Urinary bladder (tissue), 4 donors: ENCODE data around the gene ERBB2. TPM values are rescaled to one million over a fixed set of nuclear protein-coding genes. Genes with fewer than 3 reads are reported as not detected.
"Not testable (repeated sequence)": the region's sequence is repeated elsewhere in the genome, so short reads cannot be mapped to it uniquely, and the experiment has no call there.

Experiments
- DNase-seq: peaks from one replicate; pipeline ENCODE4 v3.0.0-alpha.2; 2015; ENCODE audit errors: extremely low spot score
- H3K27ac ChIP-seq: one replicate; pipeline ENCODE4 v1.5.1; 2013; ENCODE audit warnings: low read depth, mild to moderate bottlenecking, moderate library complexity
- H3K36me3 ChIP-seq: one replicate; pipeline ENCODE4 v1.6.1; 2013; ENCODE audit warnings: mild to moderate bottlenecking, moderate library complexity; ENCODE audit not compliant: insufficient read depth
- H3K4me1 ChIP-seq: one replicate; pipeline ENCODE4 v1.6.1; 2013; ENCODE audit warnings: mild to moderate bottlenecking, moderate library complexity; ENCODE audit not compliant: insufficient read depth
- H3K4me3 ChIP-seq: one replicate; pipeline ENCODE4 v1.5.1; 2013; ENCODE audit warnings: low read depth, low read length
- WGBS: extraction: QIAGEN DNeasy Blood & Tissue Kit; methylation state at CpG from one replicate; pipeline ENCODE4 v1.1.7; 2013; 5-methylcytosine and 5-hydroxymethylcytosine counted together
- polyA plus RNA-seq: library from polyadenylated mRNA; stranded (reverse); fragments of 200-250 nt; gene quantifications from one replicate; pipeline ENCODE4 v1.2.3, GENCODE V29; 2013
- total RNA-seq: library from RNA; depleted of rRNA; stranded (reverse); fragments of >200 nt; gene quantifications from one replicate; pipeline ENCODE4 v1.2.3, GENCODE V29; 2014
- donor health status: healthy with polysubstance abuse.
- donor health status: healthy.

The ERBB2 gene
- total and polyA plus RNA-seq, 2 donors = 38.3 to 60.5 TPM

GRCh38 chr17:39709998-39710964 is 10.4 kb downstream of the ERBB2 start:
- peaks cover under 1% of the 10 kb centered on the region for H3K4me1 ChIP-seq
- H3K4me3 ChIP-seq = no peak overlapping the region
- H3K27ac ChIP-seq = no peak overlapping the region
- WGBS = 93% methylated on average over 20 of the region's 20 CpGs
- peaks cover 2% of the 10 kb centered on the region for H3K36me3 ChIP-seq
- DNase-seq = no peak

GRCh38 chr17:39711071-39711470 is 11.2 kb downstream of the ERBB2 start:
- not testable (repeated sequence) for H3K27ac ChIP-seq, H3K4me3 ChIP-seq, H3K36me3 ChIP-seq, H3K4me1 ChIP-seq, DNase-seq
- 91% methylated on average over 11 of the region's 11 CpGs for WGBS

GRCh38 chr17:39711851-39712250 is 12.0 kb downstream of the ERBB2 start:
- no peak for DNase-seq
- 92% methylated on average over 10 of the region's 10 CpGs for WGBS
- H3K36me3 ChIP-seq = peaks cover 2% of the 10 kb centered on the region
- H3K4me1 ChIP-seq = no peaks in the 10 kb centered on the region
- H3K27ac ChIP-seq = no peak overlapping the region
- no peak overlapping the region for H3K4me3 ChIP-seq

GRCh38 chr17:39714234-39714633 is 14.4 kb downstream of the ERBB2 start:
- H3K36me3 ChIP-seq = peaks cover 6% of the 10 kb centered on the region
- no peak overlapping the region for H3K27ac ChIP-seq
- DNase-seq = no peak
- no peak overlapping the region for H3K4me3 ChIP-seq
- no peaks in the 10 kb centered on the region for H3K4me1 ChIP-seq
- 95% methylated on average over 4 of the region's 4 CpGs for WGBS

GRCh38 chr17:39715375-39716072 is 15.7 kb downstream of the ERBB2 start:
- Histone ChIP-seq H3K27ac (no peak overlapping the region), H3K36me3 (peaks cover 8% of the 10 kb centered on the region), H3K4me3 (no peak overlapping the region), H3K4me1 (no peaks in the 10 kb centered on the region)
- DNase-seq = no peak
- 95% methylated on average over 18 of the region's 18 CpGs for WGBS

GRCh38 chr17:39716073-39716818 is 16.4 kb downstream of the ERBB2 start:
- H3K4me1 ChIP-seq = no peaks in the 10 kb centered on the region
- no peak for DNase-seq
- H3K4me3 ChIP-seq = no peak overlapping the region
- H3K27ac ChIP-seq = no peak overlapping the region
- 91% methylated on average over 15 of the region's 15 CpGs for whole genome bisulfite sequencing
- H3K36me3 ChIP-seq = peaks cover 8% of the 10 kb centered on the region

GRCh38 chr17:39716879-39717536 is 17.1 kb downstream of the ERBB2 start:
- Histone ChIP-seq H3K4me1 (no peaks in the 10 kb centered on the region), H3K27ac (no peak overlapping the region), H3K4me3 (no peak overlapping the region), H3K36me3 (peaks cover 8% of the 10 kb centered on the region)
- WGBS = 82% methylated on average over 11 of the region's 11 CpGs
- no peak for DNase-seq

- 84% methylated on average over 6 of the region's 6 CpGs for WGBS
- Histone ChIP-seq H3K27ac (no peak overlapping the region), H3K4me1 (no peaks in the 10 kb centered on the region), H3K36me3 (peaks cover 8% of the 10 kb centered on the region), H3K4me3 (no peak overlapping the region)
- DNase-seq = no peak
Observed at GRCh38 chr17:39717660-39718059, 17.8 kb downstream of the ERBB2 start.

GRCh38 chr17:39719563-39720355 is 19.9 kb downstream of the ERBB2 start:
- WGBS = 86% methylated on average over 7 of the region's 7 CpGs
- Histone ChIP-seq H3K27ac (no peak overlapping the region), H3K4me1 (no peaks in the 10 kb centered on the region), H3K36me3 (peaks cover 8% of the 10 kb centered on the region), H3K4me3 (no peak overlapping the region)
- DNase-seq = no peak

- H3K27ac ChIP-seq = no peak overlapping the region
- no peaks in the 10 kb centered on the region for H3K4me1 ChIP-seq
- 94% methylated on average over 6 of the region's 6 CpGs for WGBS
- no peak overlapping the region for H3K4me3 ChIP-seq
- H3K36me3 ChIP-seq = peaks cover 5% of the 10 kb centered on the region
- DNase-seq = no peak
Observed at GRCh38 chr17:39722104-39722503, 22.2 kb downstream of the ERBB2 start.

- Histone ChIP-seq H3K4me3 (no peak overlapping the region), H3K27ac (no peak overlapping the region), H3K4me1 (no peaks in the 10 kb centered on the region), H3K36me3 (peaks cover 2% of the 10 kb centered on the region)
- 85% methylated on average over 34 of the region's 34 CpGs for WGBS
- DNase-seq = no peak
Observed at GRCh38 chr17:39722965-39723848, 23.3 kb downstream of the ERBB2 start.

- WGBS = 95% methylated on average over 13 of the region's 13 CpGs
Observed at GRCh38 chr17:39724731-39725130, 24.9 kb downstream of the ERBB2 start.

More at GRCh38 chr17:39724731-39725130, 24.9 kb downstream of the ERBB2 start:
- no peak for DNase-seq
- H3K4me3 ChIP-seq = no peak overlapping the region
- no peaks in the 10 kb centered on the region for H3K36me3 ChIP-seq
- no peak overlapping the region for H3K27ac ChIP-seq
- no peaks in the 10 kb centered on the region for H3K4me1 ChIP-seq
